WTC11 (cell line): Measurements from ENCODE around the gene SAA2. TPM values are rescaled to one million over a fixed set of nuclear protein-coding genes. Genes with fewer than 3 reads are reported as not detected.
"Not testable (repeated sequence)": the region's sequence is repeated elsewhere in the genome, so short reads cannot be mapped to it uniquely, and the experiment has no call there.

Experiments used
- ATAC-seq: fragments of 200-7000 bp; cut with Tn5 transposase; 2 replicates; pipeline ENCODE4 v1.10.0; 2021; ENCODE audit warnings: mild to moderate bottlenecking, moderate library complexity
- CTCF ChIA-PET: fragments of 300-600 bp; sonication (Branson Sonifier 250); formaldehyde crosslinking; loops from one replicate; lab custom pipeline; 2021; ENCODE audit warnings: antibody characterized with exemption; lab: Charles Lee
- POLR2A ChIA-PET: fragments of 350-600 bp; sonication (Branson Sonifier 250); formaldehyde crosslinking; loops from one replicate; lab custom pipeline; 2021; ENCODE audit warnings: antibody characterized with exemption; lab: Charles Lee
- DNase-seq: peaks from one replicate; pipeline ENCODE4 v3.0.0; 2021; ENCODE audit warnings: low spot score
- H3K27ac Mint-ChIP-seq: 2 replicates; pipeline ENCODE4 v1.8.0; 2021; ENCODE audit warnings: mixed read lengths
- H3K27me3 Mint-ChIP-seq: 2 replicates; pipeline ENCODE4 v1.8.0; 2021; ENCODE audit warnings: low read depth, mild to moderate bottlenecking, moderate library complexity, mixed read lengths
- H3K36me3 Mint-ChIP-seq: 2 replicates; pipeline ENCODE4 v1.8.0; 2021; ENCODE audit warnings: mixed read lengths
- H3K4me1 Mint-ChIP-seq: 2 replicates; pipeline ENCODE4 v1.8.0; 2022; ENCODE audit warnings: mixed read lengths
- H3K4me3 Mint-ChIP-seq: 2 replicates; pipeline ENCODE4 v1.8.0; 2021; ENCODE audit warnings: mild to moderate bottlenecking, moderate library complexity, mixed read lengths
- H3K9me3 Mint-ChIP-seq: 2 replicates; pipeline ENCODE4 v1.8.0; 2021; ENCODE audit warnings: mixed read lengths
- CTCF ChIP-seq: fragments of 200-600 bp; IDR thresholded peaks from 2 replicates; pipeline ENCODE4 v1.8.0; 2022; ENCODE audit warnings: antibody characterized with exemption
- E2F5 ChIP-seq: sonication (generic); formaldehyde crosslinking; IDR thresholded peaks from 2 replicates; pipeline ENCODE4 v1.8.1; 2022; ENCODE audit warnings: mild to moderate bottlenecking, moderate library complexity, missing genetic modification reagents
- FOXJ3 ChIP-seq: sonication (generic); formaldehyde crosslinking; IDR thresholded peaks from 2 replicates; pipeline ENCODE4 v1.9.0; 2021; ENCODE audit warnings: missing genetic modification reagents, mild to moderate bottlenecking, borderline replicate concordance
- GTF2I ChIP-seq: fragments of 250-450 bp; sonication (Bioruptor Pico); conservative IDR thresholded peaks from 2 replicates; pipeline ENCODE4 v1.4.0; 2021; ENCODE audit warnings: mild to moderate bottlenecking
- JAZF1 ChIP-seq: fragments of 250-450 bp; sonication (Bioruptor Pico); IDR thresholded peaks from 2 replicates; pipeline ENCODE4 v1.9.0; 2021; ENCODE audit warnings: moderate library complexity, mild to moderate bottlenecking, inconsistent platforms
- MAX ChIP-seq: sonication (generic); formaldehyde crosslinking; IDR thresholded peaks from 2 replicates; pipeline ENCODE4 v1.8.0; 2022; ENCODE audit warnings: mild to moderate bottlenecking, missing genetic modification reagents
- NR2C2 ChIP-seq: sonication (generic); formaldehyde crosslinking; IDR thresholded peaks from 2 replicates; pipeline ENCODE4 v1.8.0; 2022; ENCODE audit warnings: mild to moderate bottlenecking, missing genetic modification reagents
- RELA ChIP-seq: sonication (generic); formaldehyde crosslinking; IDR thresholded peaks from 2 replicates; pipeline ENCODE4 v1.8.1; 2022; ENCODE audit warnings: missing genetic modification reagents, mild to moderate bottlenecking, borderline replicate concordance
- RORB ChIP-seq: fragments of 250-450 bp; sonication (Bioruptor Pico); IDR thresholded peaks from 2 replicates; pipeline ENCODE4 v1.9.0; 2021; ENCODE audit warnings: mild to moderate bottlenecking
- SOX15 ChIP-seq: fragments of 250-450 bp; sonication (Bioruptor Pico); IDR thresholded peaks from 2 replicates; pipeline ENCODE4 v1.9.0; 2021; ENCODE audit warnings: mild to moderate bottlenecking
- TEAD1 ChIP-seq: sonication (generic); formaldehyde crosslinking; IDR thresholded peaks from 2 replicates; pipeline ENCODE4 v1.8.0; 2022; ENCODE audit warnings: mild to moderate bottlenecking, missing genetic modification reagents
- ZBTB43 ChIP-seq: sonication (generic); formaldehyde crosslinking; IDR thresholded peaks from 2 replicates; pipeline ENCODE4 v1.8.1; 2023; ENCODE audit warnings: mild to moderate bottlenecking, missing genetic modification reagents
- ZMAT4 ChIP-seq: fragments of 250-450 bp; sonication (Bioruptor Pico); IDR thresholded peaks from 2 replicates; pipeline ENCODE4 v1.9.0; 2021; ENCODE audit warnings: mild to moderate bottlenecking
- ZNF138 ChIP-seq: sonication (generic); formaldehyde crosslinking; conservative IDR thresholded peaks from 2 replicates; pipeline ENCODE4 v1.8.1; 2022; ENCODE audit warnings: mild to moderate bottlenecking, moderate library complexity, missing genetic modification reagents
- ZNF232 ChIP-seq: sonication (generic); formaldehyde crosslinking; IDR thresholded peaks from 2 replicates; pipeline ENCODE4 v1.8.0; 2022; ENCODE audit warnings: mild to moderate bottlenecking, missing genetic modification reagents
- ZNF317 ChIP-seq: sonication (generic); formaldehyde crosslinking; IDR thresholded peaks from 2 replicates; pipeline ENCODE4 v1.8.1; 2023; ENCODE audit warnings: low read depth, mild to moderate bottlenecking, moderate library complexity, missing genetic modification reagents, borderline replicate concordance
- ZNF423 ChIP-seq: fragments of 250-450 bp; sonication (Bioruptor Pico); IDR thresholded peaks from 2 replicates; pipeline ENCODE4 v2.1.2; 2022; ENCODE audit warnings: mild to moderate bottlenecking, moderate library complexity
- ZSCAN18 ChIP-seq: fragments of 250-450 bp; sonication (Bioruptor Pico); IDR thresholded peaks from 2 replicates; pipeline ENCODE4 v2.1.2; 2022; ENCODE audit warnings: mild to moderate bottlenecking, moderate library complexity
- total RNA-seq: library from RNA; stranded (reverse); gene quantifications from 3 replicates; pipeline ENCODE4 v1.2.3, GENCODE V29; 2021

Gene SAA2
- total RNA-seq, 1 experiment from 2014 or later = 5.0 TPM

GRCh38 chr11:18246379-18247190 lies 1.9 kb downstream of the SAA2 start:
- CTCF ChIA-PET, H3K27ac Mint-ChIP-seq, H3K9me3 Mint-ChIP-seq, H3K4me1 Mint-ChIP-seq, ATAC-seq, H3K36me3 Mint-ChIP-seq, H3K4me3 Mint-ChIP-seq, POLR2A ChIA-PET, H3K27me3 Mint-ChIP-seq, DNase-seq: not testable (repeated sequence)

- H3K27ac Mint-ChIP-seq = no peak overlapping the region
- CTCF ChIA-PET = interaction anchor here (3.1 kb wide), 1 partner anchor 24 kb away, joined by 40 read pairs; no protein-coding TSS in a partner anchor
- peaks cover 9% of the 10 kb centered on the region; the same call in 1 of the 2 replicates for H3K9me3 Mint-ChIP-seq
- no peaks in the 10 kb centered on the region for H3K27me3 Mint-ChIP-seq
- H3K4me1 Mint-ChIP-seq = no peaks in the 10 kb centered on the region
- DNase-seq (no peak), ATAC-seq (no peak)
- no peak overlapping the region for H3K4me3 Mint-ChIP-seq
- no peaks in the 10 kb centered on the region for H3K36me3 Mint-ChIP-seq
- POLR2A ChIA-PET = no interaction called here
- TF ChIP-seq ZSCAN18 (CRISPR knock-in tag) (no peak), NR2C2 (CRISPR knock-in tag) (no peak), ZMAT4 (CRISPR knock-in tag) (no peak), MAX (CRISPR knock-in tag) (no peak), ZBTB43 (CRISPR knock-in tag) (no peak), E2F5 (no peak), FOXJ3 (no peak)
These were observed 3.1 kb downstream of the SAA2 start for GRCh38 chr11:18245396-18245795.

- peak; percentile 70 for DNase-seq
- Mint-ChIP-seq H3K4me3 (no peak overlapping the region), H3K9me3 (peaks cover 9% of the 10 kb centered on the region; the same call in 1 of the 2 replicates), H3K36me3 (no peaks in the 10 kb centered on the region), H3K4me1 (no peaks in the 10 kb centered on the region), H3K27me3 (peaks cover 6% of the 10 kb centered on the region; the same call in 1 of the 2 replicates), H3K27ac (no peak overlapping the region)
- CTCF ChIA-PET = interaction anchor here (0.5 to 3.1 kb wide), 50 partner anchors 9 to 1461 kb away, joined by 3 to 40 read pairs (median 4); partner anchors contain the start of genes GTF2H1, HPS5, LDHA and SAA1
- POLR2A ChIA-PET = interaction anchor here (0.7 kb wide), 1 partner anchor 10 kb away, joined by 3 read pairs; no protein-coding TSS in a partner anchor
- ATAC-seq = peak; percentile 89
- no peak for TF ChIP-seq RORB
- TF ChIP-seq CTCF = peak; percentile 89
These were observed 4.6 kb downstream of the SAA2 start for GRCh38 chr11:18243783-18244362.

- H3K27me3 Mint-ChIP-seq = peaks cover 14% of the 10 kb centered on the region; the same call in 1 of the 2 replicates
- H3K36me3 Mint-ChIP-seq = no peaks in the 10 kb centered on the region
- H3K9me3 Mint-ChIP-seq = peaks cover 9% of the 10 kb centered on the region; the same call in 1 of the 2 replicates
- no peaks in the 10 kb centered on the region for H3K4me1 Mint-ChIP-seq
- DNase-seq (no peak), ATAC-seq (no peak)
- ChIA-PET POLR2A (no interaction called here), CTCF (interaction anchor here (1.3 kb wide), 1 partner anchor 68 kb away, joined by 4 read pairs; no protein-coding TSS in a partner anchor)
- H3K27ac Mint-ChIP-seq = no peak overlapping the region
- no peak overlapping the region for H3K4me3 Mint-ChIP-seq
- TF ChIP-seq RELA (CRISPR knock-in tag) (no peak), CTCF (no peak), ZNF232 (CRISPR knock-in tag) (no peak), GTF2I (CRISPR knock-in tag) (no peak), TEAD1 (CRISPR knock-in tag) (no peak), ZNF423 (CRISPR knock-in tag) (no peak), SOX15 (CRISPR knock-in tag) (no peak), JAZF1 (CRISPR knock-in tag) (no peak), ZNF317 (CRISPR knock-in tag) (no peak), ZNF138 (CRISPR knock-in tag) (no peak)
These were observed 8.8 kb downstream of the SAA2 start for GRCh38 chr11:18239655-18240054.
